Activated B cell treated with CpG ODN at 0.5 μM for 24 hours (primary cell): Measurements from ENCODE around the gene ZNF319. TPM values are rescaled to one million over a fixed set of nuclear protein-coding genes. Genes with fewer than 3 reads are reported as not detected.

Source experiments
- ATAC-seq: fragments of 200-7000 bp; cut with Tn5 transposase; one replicate; pipeline ENCODE4 v1.10.0; 2021; ENCODE audit warnings: low read depth, mild to moderate bottlenecking, moderate library complexity
- CTCF ChIA-PET: fragments of 350-600 bp; sonication (Branson Sonifier 250); formaldehyde crosslinking; loops from one replicate; lab custom pipeline; 2021; ENCODE audit warnings: antibody characterized with exemption; lab: Charles Lee
- POLR2A ChIA-PET: fragments of 350-600 bp; sonication (Branson Sonifier 250); formaldehyde crosslinking; loops from one replicate; lab custom pipeline; 2021; ENCODE audit warnings: antibody characterized with exemption; lab: Charles Lee
- DNase-seq: peaks from one replicate; pipeline ENCODE4 v3.0.0; 2022
- H3K27ac Mint-ChIP-seq: one replicate; pipeline ENCODE4 v1.8.0; 2020; ENCODE audit warnings: mixed read lengths
- H3K27me3 Mint-ChIP-seq: one replicate; pipeline ENCODE4 v1.8.0; 2021; ENCODE audit warnings: mixed read lengths
- H3K36me3 Mint-ChIP-seq: one replicate; pipeline ENCODE4 v1.8.0; 2021; ENCODE audit warnings: low read depth, mixed read lengths
- H3K4me1 Mint-ChIP-seq: one replicate; pipeline ENCODE4 v1.8.0; 2021; ENCODE audit warnings: mixed read lengths
- H3K4me3 Mint-ChIP-seq: one replicate; pipeline ENCODE4 v1.8.0; 2020; ENCODE audit warnings: mild to moderate bottlenecking, mixed read lengths
- H3K9me3 Mint-ChIP-seq: one replicate; pipeline ENCODE4 v1.8.0; 2020; ENCODE audit warnings: mixed read lengths
- CTCF ChIP-seq: fragments of 200-600 bp; IDR thresholded peaks from one replicate; pipeline ENCODE4 v1.8.0; 2022; ENCODE audit warnings: antibody characterized with exemption, mild to moderate bottlenecking
- intact Hi-C: fragments of 100-400 bp; cut with micrococcal nuclease; formaldehyde crosslinking; loops from one replicate; pipeline ENCODE4 v1.15.1; 2024
- total RNA-seq: library from RNA; stranded (reverse); gene quantifications from 2 replicates; pipeline ENCODE4 v1.2.3, GENCODE V29; 2022

Gene ZNF319
- 10.6 and 11.2 TPM in 2 replicates for total RNA-seq

DNA sequence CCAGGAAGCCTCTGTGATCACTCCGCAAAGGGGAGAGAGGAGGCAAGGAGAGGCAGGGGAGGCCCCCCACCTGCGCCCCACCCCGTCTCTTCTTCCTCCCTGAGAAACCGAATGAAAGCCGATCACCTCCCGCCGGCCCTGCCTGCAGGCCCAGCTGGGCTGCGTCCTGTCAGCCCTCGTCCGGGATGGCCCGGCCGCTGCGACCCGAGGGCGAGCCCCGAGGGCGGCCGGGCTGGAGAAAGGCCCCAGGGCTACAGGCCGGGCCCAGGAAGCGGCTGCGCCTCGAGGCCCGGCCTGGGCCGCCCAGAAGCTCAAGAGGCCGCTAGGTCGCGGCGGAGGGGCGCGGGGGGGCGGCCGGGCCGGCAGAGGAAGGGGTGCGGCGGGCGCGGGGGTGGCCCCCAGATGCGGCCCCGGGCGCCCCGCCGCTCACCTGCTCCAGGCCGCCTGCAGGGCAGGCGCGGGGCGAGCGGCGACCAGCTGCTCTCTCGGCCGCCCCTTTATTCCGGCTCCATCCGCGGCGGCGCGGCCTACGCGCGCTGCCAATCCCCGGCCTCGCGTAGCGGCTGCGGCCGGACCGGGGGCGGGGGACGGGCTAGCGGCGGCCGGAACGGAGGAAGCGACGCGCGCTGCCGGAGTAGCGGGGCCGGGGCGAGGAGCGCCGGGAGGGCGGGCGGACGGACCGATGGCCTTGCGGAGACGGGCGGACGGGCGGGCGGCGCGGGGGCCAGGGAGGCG, at the start of gene ZNF319:
ZNF319 (minus strand) TSS at position 702 of the 735 bp plus-strand sequence. CDS start 2,407 bp downstream, outside the sequence.
- Mint-ChIP-seq H3K27me3 (no peaks in the 10 kb centered on the region), H3K36me3 (peaks cover 52% of the 10 kb centered on the region), H3K27ac (peak within 1 kb of the TSS; percentile 92), H3K4me3 (peak within 1 kb of the TSS; percentile 94), H3K9me3 (no peaks in the 10 kb centered on the region), H3K4me1 (peaks cover 45% of the 10 kb centered on the region)
- DNase-seq = no peak
- POLR2A ChIA-PET = interaction anchor here (0.5 to 2.5 kb wide), 7 partner anchors 9 to 630 kb away, joined by 3 to 12 read pairs (median 5); partner anchors contain the start of genes CFAP20, CNOT1 and KATNB1
- intact Hi-C loops = loop anchor here (1.0 to 10.0 kb wide), 5 partner anchors 15 to 635 kb away; partner anchors contain the start of gene KATNB1
- TF ChIP-seq CTCF = no peak
- ATAC-seq = peak; percentile 19
- CTCF ChIA-PET = interaction anchor here (0.8 to 2.7 kb wide), 3 partner anchors 14 to 101 kb away, joined by 3 to 11 read pairs (median 4); no protein-coding TSS in a partner anchor

GRCh38 chr16:58049232-58050185, 49.0 kb upstream of the ZNF319 start:
- H3K36me3 Mint-ChIP-seq = no peaks in the 10 kb centered on the region
- ATAC-seq (no peak), DNase-seq (no peak)
- H3K9me3 Mint-ChIP-seq = no peaks in the 10 kb centered on the region
- no peak overlapping the region for H3K4me3 Mint-ChIP-seq
- no peak overlapping the region for H3K27ac Mint-ChIP-seq
- CTCF ChIA-PET = no interaction called here
- H3K4me1 Mint-ChIP-seq = no peaks in the 10 kb centered on the region
- intact Hi-C loops = no loop called here
- TF ChIP-seq CTCF = no peak
- H3K27me3 Mint-ChIP-seq = peaks cover 6% of the 10 kb centered on the region
- POLR2A ChIA-PET = no interaction called here

DNA sequence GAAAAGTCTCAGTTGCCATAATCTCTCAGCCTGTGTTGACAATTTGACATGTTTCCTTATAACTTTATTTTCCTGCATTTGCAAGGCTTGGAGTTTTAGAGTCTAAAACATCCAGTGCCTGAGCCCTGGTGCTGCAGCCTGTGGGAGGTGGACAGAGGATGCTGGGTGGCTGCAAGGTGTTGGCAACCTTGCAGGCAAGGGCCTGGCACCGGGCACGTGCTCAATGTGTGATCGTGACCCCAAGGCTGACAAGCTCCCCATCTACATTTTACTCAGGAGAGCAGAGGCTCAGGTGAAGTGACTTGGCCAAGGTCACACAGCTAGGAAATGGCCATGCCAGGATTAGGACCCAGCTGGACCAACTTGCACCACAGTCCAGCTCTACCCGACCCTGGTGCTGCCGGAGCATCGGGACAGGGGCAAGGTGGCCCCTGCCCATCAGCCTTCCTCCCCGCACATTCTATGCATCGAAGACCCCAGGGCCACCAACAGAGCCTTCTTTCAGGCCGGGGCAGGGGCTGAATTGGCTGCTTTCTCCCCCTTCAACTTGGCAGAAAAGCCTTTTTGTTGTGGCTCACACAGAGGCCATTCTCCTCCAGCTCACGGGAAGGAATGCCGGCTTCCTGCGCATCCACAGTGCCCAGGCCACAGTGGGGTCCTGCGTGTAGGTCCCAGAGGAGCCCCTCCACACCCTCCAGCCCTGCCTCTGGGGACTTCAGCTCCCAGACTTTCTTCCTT, 48.2 kb upstream of the ZNF319 start:
- no peaks in the 10 kb centered on the region for H3K4me1 Mint-ChIP-seq
- H3K4me3 Mint-ChIP-seq = no peak overlapping the region
- intact Hi-C loops = no loop called here
- ChIA-PET CTCF (no interaction called here), POLR2A (no interaction called here)
- no peaks in the 10 kb centered on the region for H3K36me3 Mint-ChIP-seq
- H3K9me3 Mint-ChIP-seq = no peaks in the 10 kb centered on the region
- no peak overlapping the region for H3K27ac Mint-ChIP-seq
- no peak for TF ChIP-seq CTCF
- peaks cover 6% of the 10 kb centered on the region for H3K27me3 Mint-ChIP-seq
- ATAC-seq (no peak), DNase-seq (no peak)

DNA sequence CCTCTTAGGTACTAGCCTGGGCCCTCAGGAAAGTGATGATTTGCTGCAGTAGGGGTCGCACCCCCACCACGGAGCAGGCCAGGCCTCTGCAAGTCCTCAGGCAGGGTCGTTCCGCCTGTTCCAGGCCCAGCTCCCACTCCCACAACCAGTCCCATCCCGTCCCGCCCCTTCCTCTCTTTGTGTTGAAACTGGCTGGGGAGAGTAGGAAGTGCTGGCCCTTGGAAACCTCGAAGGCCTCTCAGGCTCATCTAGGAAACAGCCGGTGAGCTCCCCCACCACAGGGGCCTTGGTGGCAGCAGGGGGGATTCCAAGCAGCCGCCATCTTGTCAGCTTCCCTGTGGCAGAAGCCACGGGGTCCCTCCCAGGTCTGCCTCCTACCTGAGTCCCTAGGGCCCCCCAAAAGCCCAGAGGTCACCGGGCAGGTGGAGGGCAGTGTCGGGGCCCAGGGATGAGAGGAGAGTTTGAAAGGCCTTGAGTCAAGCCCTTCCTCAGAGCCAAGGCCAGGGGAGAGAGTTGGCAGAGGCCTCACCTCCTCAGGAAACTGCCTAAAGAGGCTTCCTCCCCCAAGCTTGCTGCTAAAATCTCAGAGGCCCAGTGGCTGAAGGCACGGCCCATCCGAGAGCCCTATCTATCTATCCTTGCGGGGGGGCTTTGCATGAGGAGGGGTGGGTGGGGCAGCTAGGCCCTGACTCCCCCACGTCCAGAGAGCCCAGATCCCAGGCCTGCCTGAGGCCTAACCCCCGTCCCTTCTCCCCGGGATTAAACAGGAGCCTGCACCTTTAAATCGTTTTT, 47.3 kb upstream of the ZNF319 start:
- no peak overlapping the region for H3K27ac Mint-ChIP-seq
- no peaks in the 10 kb centered on the region for H3K4me1 Mint-ChIP-seq
- no peaks in the 10 kb centered on the region for H3K36me3 Mint-ChIP-seq
- intact Hi-C loops = no loop called here
- no peak for TF ChIP-seq CTCF
- no peaks in the 10 kb centered on the region for H3K9me3 Mint-ChIP-seq
- DNase-seq = no peak
- ATAC-seq = no peak
- peaks cover 6% of the 10 kb centered on the region for H3K27me3 Mint-ChIP-seq
- no peak overlapping the region for H3K4me3 Mint-ChIP-seq
- CTCF ChIA-PET = no interaction called here
- POLR2A ChIA-PET = no interaction called here
